Panc1 (cell line): ENCODE data around the gene PTPRK.

Experiments
- CTCF ChIP-seq: fragments of 450-650 bp; IDR thresholded peaks from 2 replicates; pipeline ENCODE4 v1.5.1; 2017; ENCODE audit warnings: mild to moderate bottlenecking
- POLR2AphosphoS5 ChIP-seq: IDR thresholded peaks from 2 replicates; pipeline ENCODE4 v1.6.1; 2012; ENCODE audit warnings: mild to moderate bottlenecking, low read depth, low read length, moderate library complexity
- REST ChIP-seq, 2 experiments: IDR thresholded peaks; 2 replicates each; pipeline ENCODE4 v1.6.1; 2011 to 2012; ENCODE audit warnings: low read depth in 2 of 2, control low read depth in 1 of 2, low read length in 1 of 2, mild to moderate bottlenecking in 1 of 2, moderate library complexity in 1 of 2; ENCODE audit not compliant: insufficient read depth in 1 of 2
- SIN3A ChIP-seq: IDR thresholded peaks from 2 replicates; pipeline ENCODE4 v1.6.1; 2012; ENCODE audit warnings: low read depth, mild to moderate bottlenecking, low read length, moderate library complexity, borderline replicate concordance; ENCODE audit not compliant: insufficient read depth

DNA sequence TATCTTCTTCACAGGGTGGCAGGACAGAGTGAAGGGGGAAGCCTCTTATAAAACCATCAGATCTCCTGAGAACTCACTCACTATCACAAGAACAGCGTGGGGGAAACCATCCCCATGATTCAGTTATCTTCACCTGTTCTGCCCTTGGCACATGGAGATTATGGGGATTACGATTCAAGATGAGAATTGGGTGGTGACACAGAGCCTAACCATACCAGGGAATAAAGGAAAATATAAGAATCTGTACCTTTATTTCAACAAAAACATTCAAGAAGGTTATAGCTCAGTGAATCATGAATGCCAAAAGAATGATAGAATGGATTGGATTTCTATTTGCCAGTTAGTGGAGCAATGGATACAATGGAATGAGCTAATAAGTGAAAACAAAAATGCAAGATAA lies 214.4 kb downstream of the PTPRK start:
- TF ChIP-seq CTCF (no peak), POLR2AphosphoS5 (no peak), REST (IDR thresholded peaks at IDR 0.05; ENCODE audit: insufficient read depth in 1 of 2, low read depth in 2 of 2, low read length in 1 of 2) (no peak), SIN3A (no peak)
